ENCODE results near the gene MTMR12.
"Not testable (repeated sequence)": the region's sequence is repeated elsewhere in the genome, so short reads cannot be mapped to it uniquely, and the experiment has no call there.

DNA sequence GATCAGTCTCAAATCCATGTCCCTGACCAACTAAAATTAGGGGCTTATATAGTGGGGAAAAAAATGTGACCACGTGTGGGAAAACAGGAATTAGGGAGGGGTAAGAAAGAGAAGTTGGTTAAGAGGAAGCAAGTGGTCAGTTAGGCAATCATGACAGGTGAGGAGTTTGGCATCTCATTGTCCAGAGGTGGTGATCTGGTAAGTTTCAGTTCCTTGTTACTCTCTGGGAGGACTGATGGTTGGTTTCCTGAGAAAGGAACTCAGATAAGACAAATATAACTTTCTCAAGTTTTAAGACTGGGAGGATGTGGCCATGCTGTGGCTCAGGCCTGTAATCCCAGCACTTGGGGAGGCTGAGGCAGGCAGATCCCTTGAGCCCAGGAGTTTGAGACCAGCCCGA lies 9.0 kb upstream of the MTMR12 start:
- TF ChIP-seq, protein P1, sequence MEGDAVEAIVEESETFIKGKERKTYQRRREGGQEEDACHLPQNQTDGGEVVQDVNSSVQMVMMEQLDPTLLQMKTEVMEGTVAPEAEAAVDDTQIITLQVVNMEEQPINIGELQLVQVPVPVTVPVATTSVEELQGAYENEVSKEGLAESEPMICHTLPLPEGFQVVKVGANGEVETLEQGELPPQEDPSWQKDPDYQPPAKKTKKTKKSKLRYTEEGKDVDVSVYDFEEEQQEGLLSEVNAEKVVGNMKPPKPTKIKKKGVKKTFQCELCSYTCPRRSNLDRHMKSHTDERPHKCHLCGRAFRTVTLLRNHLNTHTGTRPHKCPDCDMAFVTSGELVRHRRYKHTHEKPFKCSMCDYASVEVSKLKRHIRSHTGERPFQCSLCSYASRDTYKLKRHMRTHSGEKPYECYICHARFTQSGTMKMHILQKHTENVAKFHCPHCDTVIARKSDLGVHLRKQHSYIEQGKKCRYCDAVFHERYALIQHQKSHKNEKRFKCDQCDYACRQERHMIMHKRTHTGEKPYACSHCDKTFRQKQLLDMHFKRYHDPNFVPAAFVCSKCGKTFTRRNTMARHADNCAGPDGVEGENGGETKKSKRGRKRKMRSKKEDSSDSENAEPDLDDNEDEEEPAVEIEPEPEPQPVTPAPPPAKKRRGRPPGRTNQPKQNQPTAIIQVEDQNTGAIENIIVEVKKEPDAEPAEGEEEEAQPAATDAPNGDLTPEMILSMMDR (IDR thresholded peaks at IDR 0.05), result not testable (repeated sequence)
- not testable (repeated sequence) for TF ChIP-seq POLR2A (IDR thresholded peaks at IDR 0.05)
